Activated naive CD4-positive, alpha-beta T cell treated with anti-CD3 and anti-CD28 coated beads, Interleukin-2, amount 50 U/mL, for 24 hours (primary cell): ENCODE results near the gene AGAP1.
"Not testable (repeated sequence)": the region's sequence is repeated elsewhere in the genome, so short reads cannot be mapped to it uniquely, and the experiment has no call there.

Experiments
- H3K27ac Mint-ChIP-seq: one replicate; pipeline ENCODE4 v1.8.0; 2021; ENCODE audit warnings: mild to moderate bottlenecking, mixed read lengths
- H3K27me3 Mint-ChIP-seq: one replicate; pipeline ENCODE4 v1.8.0; 2021; ENCODE audit warnings: mixed read lengths
- H3K36me3 Mint-ChIP-seq: one replicate; pipeline ENCODE4 v1.8.0; 2021; ENCODE audit warnings: mixed read lengths
- H3K4me1 Mint-ChIP-seq: one replicate; pipeline ENCODE4 v1.8.0; 2021; ENCODE audit warnings: mixed read lengths
- H3K4me3 Mint-ChIP-seq: one replicate; pipeline ENCODE4 v1.8.0; 2021; ENCODE audit warnings: mild to moderate bottlenecking, mixed read lengths
- H3K9me3 Mint-ChIP-seq: one replicate; pipeline ENCODE4 v1.8.0; 2021; ENCODE audit warnings: mixed read lengths

Gene AGAP1

GRCh38 chr2:236054621-236055305, 560.9 kb downstream of the AGAP1 start:
- no peaks in the 10 kb centered on the region for H3K9me3 Mint-ChIP-seq
- H3K27ac Mint-ChIP-seq: no peak overlapping the region
- peaks cover 4% of the 10 kb centered on the region for H3K4me1 Mint-ChIP-seq
- peaks cover 19% of the 10 kb centered on the region for H3K27me3 Mint-ChIP-seq
- H3K4me3 Mint-ChIP-seq: no peak overlapping the region
- no peaks in the 10 kb centered on the region for H3K36me3 Mint-ChIP-seq

DNA sequence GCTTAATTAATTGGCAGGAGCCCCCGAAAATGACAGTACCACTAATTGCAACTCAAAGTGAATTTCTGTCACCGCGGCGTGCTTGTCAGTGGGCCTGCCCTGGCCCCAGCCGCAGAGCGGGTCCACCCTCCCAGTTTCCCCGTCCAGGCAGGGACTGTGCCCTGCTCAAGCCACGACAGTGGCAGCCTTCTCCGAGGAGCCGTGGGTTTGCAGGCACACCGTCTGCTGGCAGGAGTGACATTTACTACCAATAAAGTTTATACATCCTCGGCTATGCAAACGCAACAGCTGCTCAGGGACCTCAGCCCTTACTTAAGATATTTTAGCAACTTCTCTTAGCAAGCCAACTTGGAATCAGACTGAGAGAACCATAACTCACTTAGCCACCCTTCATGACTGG, 561.6 kb downstream of the AGAP1 start:
- no peaks in the 10 kb centered on the region for H3K9me3 Mint-ChIP-seq
- no peak overlapping the region for H3K4me3 Mint-ChIP-seq
- H3K4me1 Mint-ChIP-seq: no peaks in the 10 kb centered on the region
- peaks cover 19% of the 10 kb centered on the region for H3K27me3 Mint-ChIP-seq
- H3K36me3 Mint-ChIP-seq: no peaks in the 10 kb centered on the region
- no peak overlapping the region for H3K27ac Mint-ChIP-seq

DNA sequence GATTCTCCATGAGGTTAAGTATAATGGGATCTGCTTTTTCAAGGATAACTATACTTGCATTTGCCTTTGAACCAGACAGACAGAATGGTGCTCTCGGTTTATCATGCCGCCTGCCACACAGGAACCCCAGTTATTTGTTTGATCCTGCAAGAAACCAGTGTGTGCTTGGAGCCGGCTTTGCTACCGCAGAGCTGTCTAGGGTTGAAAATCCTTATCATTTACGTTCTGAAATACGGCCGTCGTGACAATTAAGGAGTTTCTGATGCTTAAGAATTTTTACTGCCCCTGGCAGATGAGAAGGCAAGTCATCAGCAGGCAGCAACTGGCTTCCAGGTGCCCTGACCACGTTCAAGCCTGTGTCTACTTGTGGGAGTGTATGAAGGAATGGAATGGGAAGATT, 562.3 kb downstream of the AGAP1 start:
- Mint-ChIP-seq H3K27me3 (peaks cover 19% of the 10 kb centered on the region), H3K9me3 (no peaks in the 10 kb centered on the region), H3K4me3 (no peak overlapping the region), H3K4me1 (no peaks in the 10 kb centered on the region), H3K36me3 (no peaks in the 10 kb centered on the region), H3K27ac (no peak overlapping the region)

- Mint-ChIP-seq H3K9me3 (no peaks in the 10 kb centered on the region), H3K27me3 (peaks cover 22% of the 10 kb centered on the region), H3K4me1 (no peaks in the 10 kb centered on the region), H3K27ac (no peak overlapping the region), H3K36me3 (no peaks in the 10 kb centered on the region), H3K4me3 (no peak overlapping the region)
Measured at GRCh38 chr2:236057375-236057774, 563.5 kb downstream of the AGAP1 start.

DNA sequence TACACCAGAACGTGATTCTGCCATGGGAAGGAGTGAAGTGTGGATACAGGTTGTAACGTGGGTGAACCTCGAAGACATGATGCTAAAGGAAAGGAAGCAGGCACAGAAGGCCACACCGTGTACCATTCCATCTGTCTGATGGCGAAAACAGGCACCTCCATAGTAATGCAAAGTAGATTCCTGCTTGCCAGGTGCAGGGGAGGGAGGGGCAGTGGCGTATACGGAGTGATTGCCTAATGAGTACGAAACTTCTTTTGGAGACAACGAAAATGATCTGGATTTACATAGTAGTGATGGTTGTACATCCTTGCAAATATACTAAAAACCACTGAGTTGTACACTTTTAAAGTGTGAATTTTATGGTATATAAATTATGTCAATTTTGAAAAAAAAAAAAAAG, 567.7 kb downstream of the AGAP1 start:
- Mint-ChIP-seq H3K27me3 (peaks cover 5% of the 10 kb centered on the region), H3K4me1 (no peaks in the 10 kb centered on the region), H3K9me3 (no peaks in the 10 kb centered on the region), H3K36me3 (no peaks in the 10 kb centered on the region), H3K27ac (no peak overlapping the region), H3K4me3 (no peak overlapping the region)

GRCh38 chr2:236061899-236062298, 568.1 kb downstream of the AGAP1 start:
- Mint-ChIP-seq H3K27ac (no peak overlapping the region), H3K9me3 (no peaks in the 10 kb centered on the region), H3K4me1 (no peaks in the 10 kb centered on the region), H3K4me3 (no peak overlapping the region), H3K27me3 (peaks cover 3% of the 10 kb centered on the region), H3K36me3 (no peaks in the 10 kb centered on the region)

- H3K4me1 Mint-ChIP-seq, H3K27me3 Mint-ChIP-seq, H3K27ac Mint-ChIP-seq, H3K9me3 Mint-ChIP-seq, H3K4me3 Mint-ChIP-seq, H3K36me3 Mint-ChIP-seq: not testable (repeated sequence)
Measured at GRCh38 chr2:236062806-236063205, 569.0 kb downstream of the AGAP1 start.

DNA sequence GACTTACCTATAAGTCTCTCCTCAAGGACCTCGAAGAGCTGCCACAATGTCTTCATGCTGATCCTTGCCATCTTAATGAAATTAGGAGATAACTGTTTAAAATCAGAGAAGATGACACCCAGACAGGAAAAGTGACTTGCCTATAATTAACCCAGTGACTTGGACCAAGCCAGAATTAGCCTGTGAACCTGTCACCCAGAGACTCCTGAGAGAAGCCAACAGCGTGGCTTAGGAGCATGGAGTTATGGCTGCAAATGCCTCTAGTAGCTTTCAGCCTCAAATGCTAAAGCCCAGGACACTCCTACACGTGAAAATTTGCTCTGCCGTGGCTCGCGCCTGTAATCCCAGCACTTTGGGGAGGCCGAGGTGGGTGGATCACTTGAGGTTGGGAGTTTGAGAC, 570.2 kb downstream of the AGAP1 start:
- no peaks in the 10 kb centered on the region for H3K36me3 Mint-ChIP-seq

DNA sequence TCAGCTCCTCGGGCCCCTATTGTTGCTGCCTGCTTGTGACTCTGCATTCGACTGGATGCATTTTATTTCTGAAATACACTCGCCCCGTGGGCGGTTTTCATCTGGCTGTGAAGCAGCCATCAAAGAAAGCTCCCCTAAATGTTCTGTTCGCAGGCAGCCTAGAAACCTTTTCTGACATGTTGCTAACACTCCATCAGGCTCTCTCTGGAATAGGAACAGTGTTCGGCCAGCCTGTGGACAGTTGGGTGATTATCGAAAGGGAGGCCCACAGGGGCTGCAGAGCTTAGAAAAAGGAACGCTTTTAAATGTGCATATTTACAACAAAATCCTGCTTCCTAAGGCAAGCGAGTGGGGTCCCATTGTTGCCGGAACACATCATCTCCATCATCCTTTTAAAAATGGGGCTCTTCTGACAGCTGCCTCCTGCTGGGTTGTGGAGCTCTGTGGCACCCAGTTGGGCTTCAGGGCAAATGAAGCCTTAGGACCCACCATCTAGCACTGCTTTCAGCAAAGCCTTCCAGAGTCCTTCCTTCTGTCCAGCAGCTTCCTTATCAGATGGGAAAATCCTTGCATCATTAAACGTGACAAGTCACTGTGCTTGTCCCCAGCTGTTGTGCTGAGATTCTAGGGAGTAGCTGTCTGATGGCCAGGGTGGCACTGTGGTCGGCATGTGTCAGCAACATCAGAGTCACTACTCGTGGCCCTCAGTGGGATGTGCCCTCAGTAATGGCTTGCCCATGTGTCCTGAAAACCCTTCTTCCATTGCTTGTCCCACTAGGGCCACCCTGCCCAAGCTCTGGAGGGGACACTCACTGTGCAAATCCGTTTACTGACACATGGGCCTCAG, 571.7 kb downstream of the AGAP1 start:
- no peak overlapping the region for H3K4me3 Mint-ChIP-seq
- H3K36me3 Mint-ChIP-seq: no peaks in the 10 kb centered on the region
- H3K9me3 Mint-ChIP-seq: no peaks in the 10 kb centered on the region
- H3K4me1 Mint-ChIP-seq: no peaks in the 10 kb centered on the region
- peaks cover 6% of the 10 kb centered on the region for H3K27me3 Mint-ChIP-seq
- H3K27ac Mint-ChIP-seq: no peak overlapping the region

More for the DNA sequence above, 570.2 kb downstream of the AGAP1 start:
- Mint-ChIP-seq H3K27me3 (peaks cover 6% of the 10 kb centered on the region), H3K4me1 (no peaks in the 10 kb centered on the region), H3K27ac (no peak overlapping the region), H3K4me3 (no peak overlapping the region), H3K9me3 (no peaks in the 10 kb centered on the region)

- no peaks in the 10 kb centered on the region for H3K9me3 Mint-ChIP-seq
- H3K27me3 Mint-ChIP-seq: peaks cover 2% of the 10 kb centered on the region
- H3K27ac Mint-ChIP-seq: no peak overlapping the region
- no peak overlapping the region for H3K4me3 Mint-ChIP-seq
- H3K4me1 Mint-ChIP-seq: no peaks in the 10 kb centered on the region
- H3K36me3 Mint-ChIP-seq: no peaks in the 10 kb centered on the region
Measured at GRCh38 chr2:236070236-236070635, 576.4 kb downstream of the AGAP1 start.

- no peak overlapping the region for H3K4me3 Mint-ChIP-seq
- H3K27me3 Mint-ChIP-seq: no peaks in the 10 kb centered on the region
- H3K27ac Mint-ChIP-seq: no peak overlapping the region
- no peaks in the 10 kb centered on the region for H3K9me3 Mint-ChIP-seq
- no peaks in the 10 kb centered on the region for H3K36me3 Mint-ChIP-seq
- H3K4me1 Mint-ChIP-seq: no peaks in the 10 kb centered on the region
Measured at GRCh38 chr2:236073246-236073645, 579.4 kb downstream of the AGAP1 start.

DNA sequence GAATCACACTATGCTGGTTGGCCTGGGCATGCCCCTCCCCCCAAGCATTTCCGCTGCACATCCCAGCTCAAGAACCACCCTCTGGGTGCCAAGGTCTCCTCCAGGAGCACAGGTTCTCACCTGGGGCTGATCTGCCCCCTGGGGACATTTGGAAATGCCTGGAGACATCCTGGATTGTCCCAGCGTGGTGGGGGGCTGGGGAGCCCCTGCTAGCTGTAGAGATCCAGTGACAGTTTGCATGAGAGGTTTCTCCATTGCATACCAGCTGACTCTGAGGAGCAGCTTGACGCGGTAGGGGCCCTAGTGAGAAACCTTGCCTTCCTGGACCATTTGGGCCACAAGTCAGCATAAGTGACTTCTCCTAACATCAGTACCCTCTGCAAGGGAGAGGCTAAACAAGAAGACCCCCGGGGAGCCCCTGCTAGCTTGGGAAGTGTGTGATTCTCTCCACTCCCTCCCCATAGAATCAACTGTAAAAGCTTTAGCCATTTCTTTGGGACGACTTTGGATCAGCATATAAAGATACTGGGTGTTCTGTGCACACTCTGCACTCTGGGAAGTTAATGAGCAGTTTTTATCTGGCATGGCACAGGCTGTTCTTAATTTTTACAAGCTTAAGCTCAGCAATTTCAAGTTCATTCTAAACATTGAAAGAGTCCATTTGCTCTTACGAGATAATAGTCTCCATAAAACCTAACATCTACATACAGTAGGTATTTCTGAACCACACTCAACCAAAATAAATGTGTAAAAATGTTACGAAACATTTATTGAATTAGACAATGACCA, 580.2 kb downstream of the AGAP1 start:
- Mint-ChIP-seq H3K4me3 (no peak overlapping the region), H3K27me3 (no peaks in the 10 kb centered on the region), H3K36me3 (no peaks in the 10 kb centered on the region), H3K9me3 (no peaks in the 10 kb centered on the region), H3K4me1 (no peaks in the 10 kb centered on the region), H3K27ac (no peak overlapping the region)

GRCh38 chr2:236075802-236076201, 582.0 kb downstream of the AGAP1 start:
- Mint-ChIP-seq H3K27ac (no peak overlapping the region), H3K36me3 (no peaks in the 10 kb centered on the region), H3K27me3 (no peaks in the 10 kb centered on the region), H3K9me3 (no peaks in the 10 kb centered on the region), H3K4me1 (no peaks in the 10 kb centered on the region), H3K4me3 (no peak overlapping the region)

DNA sequence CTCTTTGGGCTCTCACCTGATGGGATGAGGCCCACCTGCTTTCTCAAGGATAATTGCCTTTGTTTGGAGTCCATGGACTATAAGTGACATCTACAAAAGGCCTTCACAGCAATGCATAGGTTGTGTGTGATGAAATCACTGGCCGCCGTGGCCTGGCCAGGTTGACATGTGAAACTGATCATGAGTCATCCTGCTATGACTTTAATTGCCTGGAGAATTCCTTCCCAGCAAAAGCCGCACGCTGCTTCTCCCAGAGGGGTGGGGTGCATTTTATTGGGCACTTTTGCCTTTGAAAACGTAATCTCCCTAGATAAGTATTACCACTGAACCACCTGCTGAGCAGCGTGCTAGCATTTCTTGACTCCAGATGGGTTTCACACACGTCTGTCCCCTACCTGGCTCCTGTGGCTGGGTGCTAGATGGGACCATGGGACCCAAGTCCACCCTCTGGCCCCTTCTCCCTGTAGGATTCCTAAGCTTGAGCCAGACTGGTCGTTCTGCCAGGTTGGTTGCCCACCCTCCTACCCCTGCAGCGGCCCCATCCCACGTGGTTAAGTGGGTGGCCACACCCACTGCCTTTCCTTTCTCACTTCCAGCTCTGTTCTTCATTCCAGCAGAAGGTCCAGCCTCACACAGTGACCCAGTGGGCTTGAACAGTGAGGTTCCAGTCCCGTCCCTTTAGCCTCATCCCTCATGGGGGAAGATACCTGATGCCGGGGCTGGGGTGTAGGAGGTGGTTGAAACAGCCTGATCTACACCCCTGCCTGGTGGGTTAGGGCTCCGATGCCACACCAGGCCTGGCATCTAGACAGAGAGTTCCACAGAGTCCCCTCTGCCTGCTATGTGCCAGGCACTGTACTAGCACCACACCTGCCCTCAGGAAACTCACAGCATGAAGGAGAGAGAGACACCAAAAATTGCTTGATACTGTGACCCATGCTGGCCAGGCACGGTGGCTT, 584.7 kb downstream of the AGAP1 start:
- H3K4me1 Mint-ChIP-seq: no peaks in the 10 kb centered on the region
- H3K27me3 Mint-ChIP-seq: no peaks in the 10 kb centered on the region
- H3K9me3 Mint-ChIP-seq: no peaks in the 10 kb centered on the region
- no peaks in the 10 kb centered on the region for H3K36me3 Mint-ChIP-seq
- H3K4me3 Mint-ChIP-seq: no peak overlapping the region
- no peak overlapping the region for H3K27ac Mint-ChIP-seq

- H3K27me3 Mint-ChIP-seq: no peaks in the 10 kb centered on the region
- H3K4me3 Mint-ChIP-seq: no peak overlapping the region
- no peaks in the 10 kb centered on the region for H3K9me3 Mint-ChIP-seq
- H3K4me1 Mint-ChIP-seq: no peaks in the 10 kb centered on the region
- H3K27ac Mint-ChIP-seq: no peak overlapping the region
- no peaks in the 10 kb centered on the region for H3K36me3 Mint-ChIP-seq
Measured at GRCh38 chr2:236080412-236080811, 586.6 kb downstream of the AGAP1 start.
